Endothelial cell of umbilical vein (primary cell): ENCODE results near the gene NRCAM.

Source experiments
- CTCF ChIP-seq, 2 donors: IDR thresholded peaks; 1 replicate in 1 of 2; 2 replicates in 1 of 2; pipeline ENCODE4 v1.5.1; 2011; ENCODE audit warnings: low read length in 2 of 2, mild to moderate bottlenecking in 2 of 2, moderate library complexity in 2 of 2, control low read depth in 1 of 2, inconsistent platforms in 1 of 2, low read depth in 1 of 2; ENCODE audit not compliant: insufficient read depth in 1 of 2; ENCODE audit errors: extremely low read depth in 1 of 2
- EZH2 ChIP-seq: IDR thresholded peaks from 2 replicates; pipeline ENCODE4 v1.6.1; 2012; ENCODE audit warnings: borderline replicate concordance, low read depth, mild to moderate bottlenecking, moderate library complexity, low read length, inconsistent platforms; ENCODE audit not compliant: severe bottlenecking
- FOS ChIP-seq: IDR thresholded peaks from 2 replicates; pipeline ENCODE4 v1.6.1; 2011; ENCODE audit warnings: mild to moderate bottlenecking, low read length, moderate library complexity, borderline replicate concordance; ENCODE audit not compliant: insufficient read depth
- MAX ChIP-seq: IDR thresholded peaks from 2 replicates; pipeline ENCODE4 v1.6.1; 2011; ENCODE audit not compliant: insufficient read depth, insufficient read length
- MYC ChIP-seq: IDR thresholded peaks from one replicate; pipeline ENCODE4 v1.6.1; 2011; ENCODE audit warnings: mild to moderate bottlenecking, low read depth, low read length
- POLR2A ChIP-seq: IDR thresholded peaks from 2 replicates; pipeline ENCODE4 v1.6.1; 2012; ENCODE audit warnings: low read depth, mild to moderate bottlenecking, control low read depth, low read length
- POLR2AphosphoS5 ChIP-seq: IDR thresholded peaks from 2 replicates; pipeline ENCODE4 v1.6.1; 2012; ENCODE audit warnings: low read depth, mild to moderate bottlenecking, control low read depth, low read length, moderate library complexity; ENCODE audit not compliant: insufficient read depth

GRCh38 chr7:108430664-108431063 lies 25.6 kb downstream of the NRCAM start:
- TF ChIP-seq CTCF (IDR thresholded peaks at IDR 0.05; ENCODE audit: extremely low read depth in 1 of 2, insufficient read depth in 1 of 2, low read depth in 1 of 2, low read length in 2 of 2), result no peak
- TF ChIP-seq MAX, result no peak
- no peak for TF ChIP-seq EZH2
- no peak for TF ChIP-seq POLR2A
- TF ChIP-seq POLR2AphosphoS5, result no peak
- TF ChIP-seq MYC, result no peak
- no peak for TF ChIP-seq FOS
